HG03469 (cell line): ENCODE measurements around the gene OR2G3.

Experiments
- ATAC-seq: cut with Tn5 transposase; IDR thresholded peaks from one replicate; pipeline ENCODE4 v1.9.1; 2021; ENCODE audit warnings: mild to moderate bottlenecking, moderate library complexity, moderate number of reproducible peaks; ENCODE audit not compliant: unreplicated experiment

Gene OR2G3

GRCh38 chr1:247605286-247605685 is at the start of gene OR2G3:
Gene OR2G3 (plus strand): TSS chr1:247605586. CDS start chr1:247605586, 0 bp downstream.
- no peak for ATAC-seq

- ATAC-seq, result no peak
These were observed 47.3 kb upstream of the OR2G3 start for GRCh38 chr1:247557926-247558674.

GRCh38 chr1:247561711-247562110 is 43.7 kb upstream of the OR2G3 start:
- no peak for ATAC-seq

GRCh38 chr1:247562198-247562597 is 43.2 kb upstream of the OR2G3 start:
- ATAC-seq, result no peak

- no peak for ATAC-seq
These were observed 31.1 kb upstream of the OR2G3 start for GRCh38 chr1:247574236-247574635.

- ATAC-seq, result no peak
These were observed 30.7 kb upstream of the OR2G3 start for GRCh38 chr1:247574664-247575063.

GRCh38 chr1:247576514-247576913 is 28.9 kb upstream of the OR2G3 start:
- no peak for ATAC-seq

GRCh38 chr1:247578946-247579460 is 26.4 kb upstream of the OR2G3 start:
- no peak for ATAC-seq

- no peak for ATAC-seq
These were observed 17.3 kb upstream of the OR2G3 start, which contains the start of gene OR2G2 for GRCh38 chr1:247588060-247588459. Gene OR2G2 (plus strand): TSS chr1:247588360. CDS start chr1:247588360, 0 bp downstream.

- ATAC-seq, result no peak
These were observed 8.0 kb downstream of the OR2G3 start for GRCh38 chr1:247613405-247613804.

GRCh38 chr1:247614625-247615024 is 9.2 kb downstream of the OR2G3 start:
- no peak for ATAC-seq

GRCh38 chr1:247627951-247628350 is 22.6 kb downstream of the OR2G3 start:
- no peak for ATAC-seq

- no peak for ATAC-seq
These were observed 32.6 kb downstream of the OR2G3 start for GRCh38 chr1:247638011-247638410.

- ATAC-seq, result no peak
These were observed 33.4 kb downstream of the OR2G3 start for GRCh38 chr1:247638781-247639180.

- ATAC-seq, result no peak
These were observed 34.1 kb downstream of the OR2G3 start for GRCh38 chr1:247639381-247639981.

- no peak for ATAC-seq
These were observed 37.4 kb downstream of the OR2G3 start for GRCh38 chr1:247642742-247643141.

GRCh38 chr1:247646867-247647266 is 41.5 kb downstream of the OR2G3 start:
- no peak for ATAC-seq

- ATAC-seq, result no peak
These were observed 42.5 kb downstream of the OR2G3 start for GRCh38 chr1:247647864-247648263.

GRCh38 chr1:247653040-247653439 is 47.7 kb downstream of the OR2G3 start:
- no peak for ATAC-seq
